ENCODE measurements around the gene SLC35F6.

Gene SLC35F6

DNA sequence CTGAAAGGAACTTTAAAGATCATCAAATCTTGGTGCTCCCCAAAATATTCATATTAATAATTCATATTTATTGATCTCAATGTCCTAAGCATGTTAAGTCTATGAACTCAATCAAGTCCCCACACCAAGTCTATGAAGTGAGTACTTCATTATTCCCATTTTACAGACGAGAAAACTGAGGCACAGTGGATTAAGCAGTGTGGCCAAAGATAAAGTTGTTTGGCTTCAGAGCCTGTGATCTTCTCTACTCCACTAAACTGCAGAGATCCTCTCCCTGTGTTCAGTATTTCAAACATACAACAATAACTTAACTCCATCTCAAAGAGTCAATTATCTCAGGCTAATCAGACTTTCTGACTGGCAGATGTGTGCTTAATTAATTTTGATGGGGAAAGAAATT lies 41.8 kb upstream of the SLC35F6 start:
- Histone ChIP-seq H3K18ac (ENCODE audit: low read length) (no peak overlapping the region), H3K27me3 (ENCODE audit: insufficient read depth, low read length) (no peaks in the 10 kb centered on the region), H3K4me2 (ENCODE audit: low read length) (no peak overlapping the region), H4K8ac (ENCODE audit: low read depth, low read length) (no peak overlapping the region), H2BK5ac (ENCODE audit: low read depth, low read length, poor library complexity) (no peak overlapping the region), H2AK5ac (ENCODE audit: low read length) (no peak overlapping the region), H3K9me3 (ENCODE audit: insufficient read depth, low read depth, low read length) (no peaks in the 10 kb centered on the region), H3K4ac (ENCODE audit: low read depth, low read length) (no peak overlapping the region), H2AFZ (ENCODE audit: insufficient read depth, low read length, poor library complexity) (no peak overlapping the region), H4K12ac (ENCODE audit: low read depth, low read length) (no peak overlapping the region), H3K79me2 (ENCODE audit: control insufficient read depth, insufficient read depth, low read length, poor library complexity) (no peaks in the 10 kb centered on the region), H3K9ac (ENCODE audit: low read length) (no peak overlapping the region), H3K4me1 (ENCODE audit: control insufficient read depth in 1 of 2, insufficient read depth in 2 of 2, low read length in 2 of 2) (no peaks in the 10 kb centered on the region), H3K23ac (ENCODE audit: low read length) (no peak overlapping the region), H3K27ac (ENCODE audit: low read depth, low read length) (no peak overlapping the region), H3K79me1 (ENCODE audit: low read length) (no peaks in the 10 kb centered on the region), H4K91ac (ENCODE audit: low read depth, low read length) (no peak overlapping the region), H2BK12ac (ENCODE audit: low read length) (no peak overlapping the region), H2BK120ac (ENCODE audit: insufficient read depth, low read length, poor library complexity) (no peak overlapping the region), H3K14ac (ENCODE audit: low read length) (no peak overlapping the region), H3K36me3 (ENCODE audit: control insufficient read depth in 1 of 2, insufficient read depth in 2 of 2, low read length in 2 of 2) (no peaks in the 10 kb centered on the region), H3K4me3 (ENCODE audit: low read depth, low read length) (no peak overlapping the region)
- WGBS (ENCODE audit: extremely low coverage, insufficient coverage, insufficient read length), result no CpG with 5 or more reads among the region's 1 CpG
- no peak for DNase-seq

DNA sequence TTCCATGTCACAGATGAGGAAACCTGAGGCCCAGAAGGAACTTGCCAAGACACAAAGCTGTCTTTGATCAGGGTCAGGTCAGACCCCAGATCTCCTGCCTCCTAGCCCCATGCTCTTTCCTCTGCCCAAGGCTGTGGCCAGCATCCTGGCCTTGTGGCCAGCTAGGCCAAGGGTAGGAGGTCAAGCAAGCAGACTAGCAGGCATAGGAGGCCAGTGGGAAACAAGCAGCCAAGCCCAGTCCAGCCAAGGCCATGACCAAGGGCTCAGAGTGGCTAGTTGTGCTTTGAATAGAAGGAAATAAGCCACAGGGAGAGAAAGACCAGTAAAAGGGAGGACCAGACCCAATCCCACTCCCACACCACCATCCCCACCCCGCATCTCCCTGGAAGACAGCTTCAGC lies 41.2 kb upstream of the SLC35F6 start:
- Histone ChIP-seq H3K79me2 (ENCODE audit: control insufficient read depth, insufficient read depth, low read length, poor library complexity) (no peaks in the 10 kb centered on the region), H2AFZ (ENCODE audit: insufficient read depth, low read length, poor library complexity) (no peak overlapping the region), H4K91ac (ENCODE audit: low read depth, low read length) (no peak overlapping the region), H4K12ac (ENCODE audit: low read depth, low read length) (no peak overlapping the region), H3K4me2 (ENCODE audit: low read length) (no peak overlapping the region), H2BK12ac (ENCODE audit: low read length) (no peak overlapping the region), H3K23ac (ENCODE audit: low read length) (no peak overlapping the region), H3K27me3 (ENCODE audit: insufficient read depth, low read length) (no peaks in the 10 kb centered on the region), H3K4ac (ENCODE audit: low read depth, low read length) (no peak overlapping the region), H3K9me3 (ENCODE audit: insufficient read depth, low read depth, low read length) (peaks cover 1% of the 10 kb centered on the region), H3K9ac (ENCODE audit: low read length) (no peak overlapping the region), H4K8ac (ENCODE audit: low read depth, low read length) (no peak overlapping the region), H2AK5ac (ENCODE audit: low read length) (no peak overlapping the region), H3K79me1 (ENCODE audit: low read length) (no peaks in the 10 kb centered on the region), H3K18ac (ENCODE audit: low read length) (no peak overlapping the region), H3K14ac (ENCODE audit: low read length) (no peak overlapping the region), H2BK5ac (ENCODE audit: low read depth, low read length, poor library complexity) (no peak overlapping the region), H3K4me1 (ENCODE audit: control insufficient read depth in 1 of 2, insufficient read depth in 2 of 2, low read length in 2 of 2) (no peaks in the 10 kb centered on the region), H3K4me3 (ENCODE audit: low read depth, low read length) (no peak overlapping the region), H3K27ac (ENCODE audit: low read depth, low read length) (no peak overlapping the region), H3K36me3 (ENCODE audit: control insufficient read depth in 1 of 2, insufficient read depth in 2 of 2, low read length in 2 of 2) (no peaks in the 10 kb centered on the region), H2BK120ac (ENCODE audit: insufficient read depth, low read length, poor library complexity) (no peak overlapping the region)
- no peak for DNase-seq
- WGBS (ENCODE audit: extremely low coverage, insufficient coverage, insufficient read length), result no CpG with 5 or more reads among the region's 1 CpG

DNA sequence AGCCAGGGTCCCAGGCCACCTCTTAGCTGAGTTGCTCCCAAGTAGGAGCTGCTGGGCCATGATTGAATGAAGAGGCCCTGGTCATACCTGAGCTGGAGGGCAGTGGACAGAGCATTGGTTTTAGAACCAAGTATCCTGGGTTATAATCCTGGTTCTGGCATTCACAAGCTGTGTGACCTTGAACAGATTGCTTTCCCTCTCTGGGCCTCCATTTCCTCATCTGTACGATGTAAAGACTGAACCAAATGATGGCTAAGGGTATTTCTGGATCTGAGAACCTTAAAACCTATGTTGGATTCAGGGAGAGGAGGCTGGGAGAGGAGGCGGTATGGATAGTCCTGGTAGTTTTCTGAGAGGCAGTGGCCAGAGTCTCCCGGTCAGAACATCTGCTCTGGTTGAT lies 40.6 kb upstream of the SLC35F6 start:
- H3K23ac ChIP-seq (ENCODE audit: low read length), result no peak overlapping the region
- no peaks in the 10 kb centered on the region for H3K36me3 ChIP-seq (ENCODE audit: control insufficient read depth in 1 of 2, insufficient read depth in 2 of 2, low read length in 2 of 2)
- peaks cover 2% of the 10 kb centered on the region for H3K9me3 ChIP-seq (ENCODE audit: insufficient read depth, low read depth, low read length)
- H4K91ac ChIP-seq (ENCODE audit: low read depth, low read length), result no peak overlapping the region
- H3K14ac ChIP-seq (ENCODE audit: low read length), result no peak overlapping the region
- no peaks in the 10 kb centered on the region for H3K27me3 ChIP-seq (ENCODE audit: insufficient read depth, low read length)
- H3K18ac ChIP-seq (ENCODE audit: low read length), result no peak overlapping the region
- H3K4ac ChIP-seq (ENCODE audit: low read depth, low read length), result no peak overlapping the region
- H3K27ac ChIP-seq (ENCODE audit: low read depth, low read length), result no peak overlapping the region
- DNase-seq, result no peak
- H2BK120ac ChIP-seq (ENCODE audit: insufficient read depth, low read length, poor library complexity), result no peak overlapping the region
- H2BK12ac ChIP-seq (ENCODE audit: low read length), result no peak overlapping the region
- H2AFZ ChIP-seq (ENCODE audit: insufficient read depth, low read length, poor library complexity), result no peak overlapping the region
- WGBS (ENCODE audit: extremely low coverage, insufficient coverage, insufficient read length), result no CpG with 5 or more reads among the region's 3 CpGs
- H3K4me1 ChIP-seq (ENCODE audit: control insufficient read depth in 1 of 2, insufficient read depth in 2 of 2, low read length in 2 of 2), result no peaks in the 10 kb centered on the region
- no peak overlapping the region for H3K4me2 ChIP-seq (ENCODE audit: low read length)
- no peak overlapping the region for H2BK5ac ChIP-seq (ENCODE audit: low read depth, low read length, poor library complexity)
- no peak overlapping the region for H4K12ac ChIP-seq (ENCODE audit: low read depth, low read length)
- no peak overlapping the region for H3K4me3 ChIP-seq (ENCODE audit: low read depth, low read length)
- no peak overlapping the region for H4K8ac ChIP-seq (ENCODE audit: low read depth, low read length)
- H3K9ac ChIP-seq (ENCODE audit: low read length), result no peak overlapping the region
- no peaks in the 10 kb centered on the region for H3K79me2 ChIP-seq (ENCODE audit: control insufficient read depth, insufficient read depth, low read length, poor library complexity)
- no peak overlapping the region for H2AK5ac ChIP-seq (ENCODE audit: low read length)
- H3K79me1 ChIP-seq (ENCODE audit: low read length), result no peaks in the 10 kb centered on the region

DNA sequence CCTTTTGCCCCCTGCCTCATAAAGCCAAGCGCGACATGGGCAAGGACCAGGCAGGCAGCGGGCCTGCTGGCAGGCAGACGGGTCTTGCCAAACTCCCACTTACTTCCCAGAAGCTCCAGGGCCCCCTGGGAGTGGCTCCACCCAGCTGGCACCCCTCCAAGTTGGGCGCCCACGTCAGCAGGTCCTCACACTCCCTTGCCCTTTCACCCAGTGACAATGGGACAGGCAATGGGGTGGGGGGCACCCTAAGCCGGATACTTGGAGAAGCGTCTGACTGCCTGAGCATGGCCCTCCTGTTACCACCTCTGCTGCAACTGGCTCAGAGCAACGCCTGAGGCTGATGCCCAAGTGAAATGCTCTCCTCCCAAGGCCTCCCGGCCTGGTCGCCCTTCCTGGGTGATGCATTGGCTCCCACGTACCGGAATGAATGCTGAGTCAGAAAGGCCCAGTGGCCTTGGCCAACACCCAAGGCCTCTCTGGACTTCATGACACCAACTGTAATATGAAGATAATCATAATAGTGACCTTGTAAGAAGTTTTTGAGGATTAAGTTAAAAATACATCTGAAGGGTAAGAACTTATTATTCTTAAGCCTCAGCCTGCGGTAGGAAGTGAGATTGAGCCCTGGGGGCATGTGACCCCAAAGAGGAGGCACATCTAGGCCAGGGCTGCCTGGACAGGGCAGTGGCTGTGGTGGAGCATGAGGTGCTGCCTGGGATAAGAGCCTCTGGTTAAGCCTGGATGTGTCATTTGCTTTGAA lies 39.9 kb upstream of the SLC35F6 start:
- WGBS (ENCODE audit: extremely low coverage, insufficient coverage, insufficient read length), result no CpG with 5 or more reads among the region's 14 CpGs
- no peaks in the 10 kb centered on the region for H3K79me1 ChIP-seq (ENCODE audit: low read length)

More for the DNA sequence above, 39.9 kb upstream of the SLC35F6 start:
- Histone ChIP-seq H3K27me3 (ENCODE audit: insufficient read depth, low read length) (no peaks in the 10 kb centered on the region), H3K14ac (ENCODE audit: low read length) (no peak overlapping the region), H2AFZ (ENCODE audit: insufficient read depth, low read length, poor library complexity) (no peak overlapping the region), H4K12ac (ENCODE audit: low read depth, low read length) (no peak overlapping the region), H2AK5ac (ENCODE audit: low read length) (no peak overlapping the region), H3K9me3 (ENCODE audit: insufficient read depth, low read depth, low read length) (peaks cover 2% of the 10 kb centered on the region), H2BK5ac (ENCODE audit: low read depth, low read length, poor library complexity) (no peak overlapping the region), H3K4me1 (ENCODE audit: control insufficient read depth in 1 of 2, insufficient read depth in 2 of 2, low read length in 2 of 2) (no peaks in the 10 kb centered on the region), H4K8ac (ENCODE audit: low read depth, low read length) (no peak overlapping the region), H3K4ac (ENCODE audit: low read depth, low read length) (no peak overlapping the region), H4K91ac (ENCODE audit: low read depth, low read length) (no peak overlapping the region), H3K79me2 (ENCODE audit: control insufficient read depth, insufficient read depth, low read length, poor library complexity) (no peaks in the 10 kb centered on the region), H3K4me3 (ENCODE audit: low read depth, low read length) (no peak overlapping the region), H3K23ac (ENCODE audit: low read length) (no peak overlapping the region), H3K36me3 (ENCODE audit: control insufficient read depth in 1 of 2, insufficient read depth in 2 of 2, low read length in 2 of 2) (no peaks in the 10 kb centered on the region), H2BK120ac (ENCODE audit: insufficient read depth, low read length, poor library complexity) (no peak overlapping the region), H3K18ac (ENCODE audit: low read length) (no peak overlapping the region), H3K9ac (ENCODE audit: low read length) (no peak overlapping the region), H3K4me2 (ENCODE audit: low read length) (no peak overlapping the region), H2BK12ac (ENCODE audit: low read length) (no peak overlapping the region), H3K27ac (ENCODE audit: low read depth, low read length) (no peak overlapping the region)
- no peak for DNase-seq
